ENCODE results near the gene ERMAP. TPM values are rescaled to one million over a fixed set of nuclear protein-coding genes. Genes with fewer than 3 reads are reported as not detected.

Gene ERMAP
- 5.8 and 6.3 TPM in 2 replicates for total RNA-seq

GRCh38 chr1:42816585-42817439, at the start of gene ERMAP, which contains the start of gene SVBP:
ERMAP (plus strand) TSS chr1:42817122; CDS start chr1:42830449, 13,327 bp downstream.
SVBP (minus strand) TSS chr1:42817397; CDS start chr1:42816544, 853 bp downstream.
- intact Hi-C loops (cut with micrococcal nuclease): loop anchor here (1.0 to 5.0 kb wide), 11 partner anchors 29 to 780 kb away; partner anchors contain the start of genes C1orf50, CCDC30, CDC20 and CFAP57

- intact Hi-C loops (cut with micrococcal nuclease): loop anchor here (1.0 to 10.0 kb wide), 19 partner anchors 10 to 1865 kb away; partner anchors contain the start of genes CCDC30, CDC20, CFAP57 and EBNA1BP2
These were observed 49.4 kb upstream of the ERMAP start for GRCh38 chr1:42767510-42768000.

- intact Hi-C loops (cut with micrococcal nuclease): loop anchor here (5.0 to 10.0 kb wide), 2 partner anchors 1177 to 1864 kb away; partner anchors contain the start of gene IPO13
These were observed 48.8 kb upstream of the ERMAP start for GRCh38 chr1:42768172-42768571.

- intact Hi-C loops (cut with micrococcal nuclease): loop anchor here (5.0 to 10.0 kb wide), 2 partner anchors 1175 to 1862 kb away; partner anchors contain the start of gene IPO13
These were observed 47.1 kb upstream of the ERMAP start for GRCh38 chr1:42769811-42770210.

GRCh38 chr1:42773420-42773819, 43.5 kb upstream of the ERMAP start:
- intact Hi-C loops (cut with micrococcal nuclease): no loop called here

GRCh38 chr1:42774928-42775526, 41.9 kb upstream of the ERMAP start:
- intact Hi-C loops (cut with micrococcal nuclease): no loop called here

- intact Hi-C loops (cut with micrococcal nuclease): no loop called here
These were observed 40.4 kb upstream of the ERMAP start for GRCh38 chr1:42776502-42776901.

GRCh38 chr1:42777852-42778251, 39.1 kb upstream of the ERMAP start:
- intact Hi-C loops (cut with micrococcal nuclease): loop anchor here (1.0 kb wide), 1 partner anchor 295 kb away; no protein-coding TSS in a partner anchor

GRCh38 chr1:42779725-42780124, 37.2 kb upstream of the ERMAP start:
- intact Hi-C loops (cut with micrococcal nuclease): no loop called here

GRCh38 chr1:42780176-42780575, 36.7 kb upstream of the ERMAP start:
- intact Hi-C loops (cut with micrococcal nuclease): no loop called here

- intact Hi-C loops (cut with micrococcal nuclease): no loop called here
These were observed 33.8 kb upstream of the ERMAP start for GRCh38 chr1:42783092-42783491.

- intact Hi-C loops (cut with micrococcal nuclease): loop anchor here (2.0 kb wide), 1 partner anchor 32 kb away; the partner anchor contains the start of genes ERMAP and SVBP
These were observed 32.4 kb upstream of the ERMAP start for GRCh38 chr1:42784547-42784945.

GRCh38 chr1:42784946-42785693, 31.8 kb upstream of the ERMAP start, which contains the start of gene TMEM269:
TMEM269 (plus strand) TSS chr1:42784991; CDS start chr1:42789894, 4,903 bp downstream.
- intact Hi-C loops (cut with micrococcal nuclease): loop anchor here (1.0 to 2.0 kb wide), 2 partner anchors 18 to 32 kb away; partner anchors contain the start of genes C1orf50, ERMAP, P3H1 and SVBP

- intact Hi-C loops (cut with micrococcal nuclease): no loop called here
These were observed 30.8 kb upstream of the ERMAP start for GRCh38 chr1:42786097-42786496.

- intact Hi-C loops (cut with micrococcal nuclease): no loop called here
These were observed 28.9 kb upstream of the ERMAP start for GRCh38 chr1:42788021-42788420.

GRCh38 chr1:42793824-42794223, 23.1 kb upstream of the ERMAP start:
- intact Hi-C loops (cut with micrococcal nuclease): no loop called here

GRCh38 chr1:42797414-42797813, 19.5 kb upstream of the ERMAP start:
- intact Hi-C loops (cut with micrococcal nuclease): no loop called here

- intact Hi-C loops (cut with micrococcal nuclease): no loop called here
These were observed 18.9 kb upstream of the ERMAP start for GRCh38 chr1:42797979-42798378.

- intact Hi-C loops (cut with micrococcal nuclease): no loop called here
These were observed 15.0 kb upstream of the ERMAP start for GRCh38 chr1:42801832-42802473.

- intact Hi-C loops (cut with micrococcal nuclease): no loop called here
These were observed 10.8 kb upstream of the ERMAP start for GRCh38 chr1:42806171-42806570.

All from T-helper 1 cell treated with Interleukin-12 subunit alpha and Interleukin-12 subunit beta and Interleukin-4 antibody, amounts not matched to agents 30 ng/mL and 1 ng/mL, for 36 hours (primary cell).